ENCODE data around the gene LDLRAD3.
A peak's percentile ranks its signal among the peaks of the same experiment; 100 is the strongest.
"Not testable (repeated sequence)": the region's sequence is repeated elsewhere in the genome, so short reads cannot be mapped to it uniquely, and the experiment has no call there.

The LDLRAD3 gene, protein sequence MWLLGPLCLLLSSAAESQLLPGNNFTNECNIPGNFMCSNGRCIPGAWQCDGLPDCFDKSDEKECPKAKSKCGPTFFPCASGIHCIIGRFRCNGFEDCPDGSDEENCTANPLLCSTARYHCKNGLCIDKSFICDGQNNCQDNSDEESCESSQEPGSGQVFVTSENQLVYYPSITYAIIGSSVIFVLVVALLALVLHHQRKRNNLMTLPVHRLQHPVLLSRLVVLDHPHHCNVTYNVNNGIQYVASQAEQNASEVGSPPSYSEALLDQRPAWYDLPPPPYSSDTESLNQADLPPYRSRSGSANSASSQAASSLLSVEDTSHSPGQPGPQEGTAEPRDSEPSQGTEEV

DNA sequence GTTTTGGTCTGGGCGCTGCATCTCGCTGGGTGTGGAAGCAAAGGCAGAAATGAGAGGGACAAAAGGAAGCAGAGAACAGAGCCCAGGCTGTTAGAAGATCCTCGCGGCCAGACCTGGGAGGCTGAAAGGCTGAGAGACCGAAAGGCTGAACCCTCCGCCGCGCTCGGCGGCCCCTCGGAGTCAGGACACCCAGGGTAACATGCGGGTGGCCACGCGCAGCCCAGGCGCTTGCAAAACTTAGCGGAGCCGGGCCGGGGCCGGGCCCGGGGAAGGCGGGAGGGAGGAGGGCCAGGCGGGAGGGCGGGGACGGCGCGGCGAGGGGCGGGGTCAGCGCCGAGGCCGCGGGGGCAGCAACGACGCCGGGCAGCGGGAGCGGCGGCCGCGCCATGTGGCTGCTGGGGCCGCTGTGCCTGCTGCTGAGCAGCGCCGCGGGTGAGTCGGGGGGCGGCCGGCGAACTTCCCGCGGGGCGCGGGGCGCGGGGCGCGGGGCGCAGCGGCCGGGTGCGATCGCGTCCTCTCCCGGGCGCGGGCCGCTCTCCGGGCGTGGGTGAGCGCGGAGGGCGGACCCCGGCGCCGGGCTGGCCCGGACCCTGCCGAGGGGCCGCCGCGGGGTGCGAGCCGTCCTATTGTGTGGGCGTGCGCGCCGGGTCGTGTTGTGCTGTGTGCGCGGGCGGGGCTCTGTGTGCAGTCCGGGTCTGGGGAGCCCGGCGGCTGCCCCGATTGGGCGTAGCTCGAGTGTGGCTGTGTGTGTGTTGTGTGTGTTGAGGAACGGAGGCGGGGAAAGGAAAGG, at the start of gene LDLRAD3:
Gene LDLRAD3 (plus strand): TSS at position 350 of the 790 bp plus-strand sequence. CDS start 37 bp downstream, at position 387.
- DNase-seq, result peak; percentile 93

DNA sequence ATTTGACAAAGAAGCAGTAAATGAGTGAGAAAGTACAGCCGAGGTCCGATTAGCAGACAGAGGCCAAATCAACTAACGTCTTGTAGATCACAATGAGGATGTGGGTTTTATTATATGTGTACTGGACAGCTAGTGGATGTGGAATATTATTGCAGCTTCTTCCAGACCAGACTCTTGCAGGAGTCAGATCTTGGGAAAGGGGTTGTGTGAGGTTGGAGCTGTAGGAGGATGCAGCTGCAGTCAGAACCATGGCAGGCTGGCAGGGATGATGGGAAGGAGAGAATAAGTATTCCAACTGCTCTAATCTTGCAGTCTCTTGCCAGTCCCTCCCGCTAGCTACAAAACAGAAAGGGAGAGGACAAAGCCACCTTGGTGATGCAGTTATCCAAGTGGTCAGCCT, 46.8 kb upstream of the LDLRAD3 start:
- no peak for DNase-seq

DNA sequence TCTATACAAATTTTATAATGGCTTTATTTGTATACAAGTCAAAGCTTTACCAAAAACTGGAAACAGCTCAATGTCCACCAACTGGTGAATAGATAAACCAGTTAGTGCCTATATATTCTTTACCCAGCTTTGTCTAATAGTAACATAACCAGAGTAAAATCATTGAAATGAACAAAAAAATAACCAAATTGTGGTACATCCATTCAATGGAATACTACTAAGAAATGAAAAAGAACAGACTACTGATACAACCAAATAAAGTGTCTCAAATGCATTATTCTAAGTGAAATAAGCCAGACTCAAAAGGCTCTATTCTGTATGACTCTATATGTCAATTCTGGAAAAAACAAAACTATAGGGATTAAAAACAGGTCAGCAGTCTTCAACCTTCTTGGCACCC, 40.9 kb upstream of the LDLRAD3 start:
- no peak for DNase-seq

DNA sequence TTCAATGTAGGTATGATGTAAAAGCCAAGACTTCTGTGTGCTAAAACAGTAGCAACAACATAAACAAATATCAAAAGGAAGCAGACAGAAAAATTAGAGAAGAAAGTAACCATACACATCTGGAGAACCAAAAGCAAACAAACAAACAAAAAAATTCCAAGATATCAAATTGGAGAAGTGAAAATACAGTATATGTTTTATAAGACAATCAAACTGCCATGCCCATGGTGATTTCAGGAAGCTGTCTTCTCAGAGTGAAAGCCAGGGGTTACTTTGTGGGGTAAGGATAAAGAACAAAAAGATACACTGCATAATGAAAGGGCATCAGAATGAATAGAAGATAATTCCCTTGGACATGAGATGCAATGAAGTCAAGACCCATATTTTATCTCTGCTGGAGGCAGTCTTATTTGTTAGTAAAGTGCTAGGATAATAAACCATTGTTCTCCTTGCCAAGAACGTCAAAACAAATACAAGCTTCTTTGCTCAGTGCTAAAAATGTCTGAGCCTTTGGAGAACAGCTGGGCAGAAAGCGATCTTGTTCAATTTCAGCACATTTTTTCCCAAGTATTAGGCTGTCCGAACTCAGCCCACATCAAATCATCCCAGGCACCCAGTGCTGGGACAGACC, 38.1 kb upstream of the LDLRAD3 start:
- peak; percentile 40 for DNase-seq

DNA sequence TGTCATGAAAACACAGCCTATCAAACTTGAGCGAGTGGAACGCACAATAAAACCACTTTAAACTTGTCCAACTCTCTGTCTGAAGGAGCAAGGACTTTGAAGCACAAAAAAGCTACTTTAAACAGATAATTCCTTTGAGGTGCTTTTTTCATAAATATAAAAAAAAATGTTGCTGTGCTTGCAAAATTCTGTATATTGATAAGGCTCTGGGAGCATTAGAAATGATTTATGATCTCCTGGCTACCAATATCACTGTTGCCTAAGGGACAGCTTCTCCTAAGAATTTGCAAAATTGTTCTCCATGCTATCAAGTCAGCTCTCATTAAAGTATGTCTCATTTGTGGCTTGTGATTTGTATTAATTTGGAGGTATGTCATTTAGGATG, 37.6 kb upstream of the LDLRAD3 start:
- no peak for DNase-seq

DNA sequence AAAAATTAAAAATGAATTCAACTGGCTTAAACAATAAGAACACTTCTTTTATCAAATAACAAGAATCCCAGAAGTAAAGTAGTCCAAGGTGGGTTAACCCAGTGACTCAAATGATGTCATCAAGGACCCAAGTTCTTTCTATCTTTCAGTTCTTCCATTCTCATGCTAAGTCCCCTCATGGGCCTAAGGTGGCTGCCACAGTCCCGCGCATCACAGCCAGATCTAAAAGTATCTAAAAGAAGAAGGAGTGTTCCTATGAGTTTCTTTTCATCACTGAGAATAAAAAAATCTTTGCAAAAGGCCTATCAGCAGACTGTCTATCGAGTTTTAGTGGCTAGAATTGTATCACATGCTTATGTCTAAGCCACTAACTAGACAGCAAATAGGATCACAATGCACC, 37.2 kb upstream of the LDLRAD3 start:
- DNase-seq, result no peak

DNA sequence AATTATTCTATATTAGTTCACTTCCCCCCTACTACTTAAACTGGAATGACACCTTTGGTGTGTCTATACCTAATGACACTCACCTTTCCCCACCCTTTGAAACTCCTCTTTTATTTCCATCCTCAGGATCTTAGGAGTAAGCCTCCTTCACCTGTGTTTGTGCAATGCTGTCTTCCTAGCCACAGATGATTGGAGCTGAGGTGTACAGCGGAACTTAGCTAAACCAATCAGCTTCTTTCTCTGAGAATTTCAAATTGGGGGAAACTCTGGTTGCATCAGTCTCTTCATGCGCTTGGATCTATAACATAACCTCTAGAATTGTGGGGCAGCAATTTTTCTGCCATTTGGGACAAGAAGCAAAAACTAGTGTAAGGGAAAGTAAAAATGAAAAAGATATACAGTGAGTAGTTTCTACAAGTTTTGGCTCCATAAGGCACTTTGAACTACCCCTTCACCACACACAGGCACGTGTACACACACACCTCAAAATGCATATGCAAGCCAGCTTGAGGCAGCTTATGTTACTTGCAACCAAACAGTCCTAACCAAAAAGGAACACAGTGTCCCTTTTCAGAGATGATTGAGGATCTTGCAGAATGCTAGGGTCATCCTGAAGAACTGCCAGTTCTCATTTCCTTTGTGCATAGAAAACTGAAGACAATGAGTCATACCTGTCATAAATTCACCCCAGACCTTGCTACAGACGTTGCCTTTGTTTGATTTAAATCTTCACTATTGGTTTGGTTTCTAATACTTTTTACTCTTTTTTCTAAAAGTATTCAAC, 36.0 kb upstream of the LDLRAD3 start:
- no peak for DNase-seq

DNA sequence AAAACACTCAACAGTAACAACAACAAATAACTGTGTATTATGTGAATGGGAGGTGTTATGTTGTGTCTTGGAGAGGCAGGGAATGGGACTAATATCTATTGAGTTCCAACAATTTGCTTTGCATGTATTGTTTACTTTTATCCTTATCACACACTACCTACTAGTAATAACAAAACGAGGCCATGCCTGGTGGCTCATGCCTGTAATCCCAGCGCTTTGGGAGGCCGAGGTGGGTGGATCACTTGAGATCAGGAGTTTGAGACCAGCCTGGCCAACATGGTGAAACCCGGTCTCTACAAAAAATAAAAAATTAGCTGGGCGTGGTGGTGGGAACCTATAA, 35.5 kb upstream of the LDLRAD3 start:
- DNase-seq, result not testable (repeated sequence)

DNA sequence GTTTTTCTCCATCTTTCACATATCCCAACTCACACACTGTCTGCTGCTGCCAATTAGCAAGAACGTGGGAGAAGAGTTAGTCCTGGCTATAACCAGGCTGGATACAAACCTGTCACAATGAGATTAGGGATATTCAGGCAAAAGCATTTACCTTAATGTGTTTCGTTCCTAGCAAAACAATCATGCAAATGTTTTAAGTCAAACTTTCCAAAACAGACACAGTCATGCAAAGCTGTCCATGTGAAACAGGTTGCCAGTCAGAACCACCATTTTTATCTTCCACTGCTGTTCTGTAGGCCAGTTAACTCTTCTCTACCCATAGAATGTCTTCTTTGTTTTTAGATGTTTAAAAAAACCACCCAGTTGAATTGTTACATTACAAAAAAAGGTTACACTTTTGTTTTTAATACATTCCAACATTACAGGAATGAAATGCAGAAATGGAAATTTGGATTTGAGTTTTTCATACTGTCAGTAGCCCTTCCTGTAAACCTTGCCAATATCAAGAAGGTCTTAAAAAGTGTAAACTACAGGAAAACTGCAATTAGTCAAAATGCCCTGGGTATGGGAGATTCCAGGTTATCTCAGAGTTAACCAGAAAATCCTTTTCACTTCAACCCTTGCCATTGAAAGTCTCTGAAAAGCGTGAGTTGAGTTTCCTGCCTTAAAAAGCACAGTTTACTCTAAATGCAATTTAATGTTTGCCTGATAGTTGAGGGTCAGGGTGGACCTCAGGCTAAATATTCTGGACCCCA, 34.2 kb upstream of the LDLRAD3 start:
- DNase-seq, result no peak

DNA sequence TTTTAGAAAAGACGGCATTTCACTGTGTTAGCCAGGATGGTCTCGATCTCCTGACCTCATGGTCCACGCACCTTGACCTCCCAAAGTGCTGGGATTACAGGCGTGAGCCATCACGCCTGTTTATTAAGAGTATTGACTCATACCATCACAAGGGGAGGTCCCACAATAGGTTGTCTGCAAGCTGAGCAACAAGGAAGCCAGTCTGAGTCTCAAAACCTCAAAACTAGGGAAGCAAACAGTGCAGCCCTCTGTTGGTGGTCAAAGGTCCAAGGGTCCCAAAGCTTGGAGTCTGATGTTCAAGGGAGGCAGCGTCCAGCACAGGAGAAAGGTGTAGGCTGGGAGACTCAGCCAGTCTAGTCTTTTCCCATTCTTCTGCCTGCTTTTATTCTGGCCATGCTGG, 32.8 kb upstream of the LDLRAD3 start:
- no peak for DNase-seq

DNA sequence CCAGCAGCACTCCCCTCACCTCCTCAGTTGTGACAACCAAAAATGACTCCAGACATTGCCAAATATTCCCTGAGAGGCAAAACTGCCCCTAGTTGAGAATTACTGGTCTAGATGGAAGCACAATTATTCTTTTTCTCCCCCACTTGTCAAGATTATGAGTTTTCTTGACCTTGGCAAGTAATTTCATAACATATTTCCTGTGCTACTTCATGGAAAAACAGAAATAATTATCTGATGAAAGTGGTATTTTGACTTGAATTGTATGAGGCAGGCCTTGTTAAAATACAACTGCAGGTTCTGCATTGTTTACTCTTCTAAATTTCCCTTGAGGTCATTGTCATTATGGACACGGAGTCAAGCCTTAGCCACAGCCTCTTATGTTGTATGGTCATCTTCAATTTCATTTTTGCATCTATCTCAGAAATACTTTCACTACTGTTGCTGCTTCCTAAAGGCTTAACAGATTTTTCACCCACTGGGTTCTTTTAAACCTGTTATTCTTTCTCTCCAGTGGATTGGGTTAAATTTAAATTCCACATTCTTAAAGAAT, 32.2 kb upstream of the LDLRAD3 start:
- no peak for DNase-seq

DNA sequence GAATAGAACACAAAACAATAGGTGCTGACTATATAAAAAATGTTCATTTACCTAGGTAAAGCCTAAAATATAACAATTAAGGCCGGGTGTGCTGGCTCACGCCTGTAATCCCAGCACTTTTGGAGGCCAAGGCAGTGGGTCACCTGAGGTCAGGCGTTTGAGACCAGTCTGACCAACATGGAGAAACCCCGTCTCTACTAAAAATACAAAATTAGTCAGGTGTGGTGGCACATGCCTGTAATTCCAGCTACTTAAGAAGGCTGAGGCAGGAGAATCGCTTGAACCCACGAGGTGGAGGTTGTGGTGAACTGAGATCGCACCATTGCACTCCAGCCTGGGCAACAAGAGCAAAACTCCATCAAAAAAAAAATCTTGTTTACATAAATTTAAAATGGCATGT, 31.4 kb upstream of the LDLRAD3 start:
- DNase-seq, result not testable (repeated sequence)

DNA sequence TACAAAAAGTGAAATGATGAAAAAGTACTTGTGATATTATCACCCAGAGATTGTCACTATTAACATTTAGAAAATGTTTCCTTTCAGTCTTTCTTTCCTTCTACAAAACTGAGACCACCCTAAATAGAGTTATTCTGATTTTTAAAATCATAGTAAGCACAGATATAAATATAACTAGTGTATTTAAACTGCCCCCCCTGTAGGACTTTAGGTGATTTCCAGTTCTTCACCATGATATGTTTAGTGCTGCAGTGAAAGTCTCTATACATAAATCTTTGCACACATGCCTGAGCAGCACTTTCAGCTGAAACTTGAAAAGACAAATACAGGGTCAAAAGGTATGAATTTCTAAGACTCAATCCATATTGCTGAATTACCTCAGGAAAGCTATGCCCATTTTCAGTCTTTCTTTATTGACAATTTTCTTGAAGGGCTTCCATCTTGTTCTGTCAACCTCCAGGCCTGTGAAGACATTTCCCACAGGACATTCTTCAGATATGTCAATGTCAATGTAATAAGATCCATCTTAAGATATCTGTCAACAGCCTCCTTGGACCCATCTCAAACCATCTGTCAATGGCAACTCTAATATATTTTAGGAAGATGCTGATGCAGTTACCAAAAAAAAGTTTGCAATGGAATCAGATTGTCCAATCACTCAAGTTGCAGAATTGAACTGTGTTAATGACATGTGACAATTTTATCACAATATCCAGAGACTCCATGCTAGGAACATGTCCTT, 30.8 kb upstream of the LDLRAD3 start:
- no peak for DNase-seq

DNA sequence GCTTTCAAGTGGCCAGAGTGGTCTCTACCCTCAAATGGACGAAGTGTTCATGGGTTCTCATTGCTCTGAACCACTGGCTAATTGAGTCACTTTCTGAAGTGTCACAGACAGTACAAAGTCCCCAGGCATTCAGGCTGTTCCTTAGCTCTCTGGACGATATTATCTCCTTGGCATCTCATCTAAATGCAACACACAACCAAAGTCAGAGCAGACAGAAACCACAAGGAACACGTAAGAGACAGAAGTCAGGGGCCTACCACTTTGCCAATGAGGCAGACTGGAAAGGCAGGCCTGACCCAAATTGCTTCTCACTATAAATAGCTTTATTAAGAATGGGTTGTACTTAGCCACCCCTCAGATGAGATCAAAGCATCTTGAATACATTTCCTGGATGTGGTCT, 29.0 kb upstream of the LDLRAD3 start:
- no peak for DNase-seq

DNA sequence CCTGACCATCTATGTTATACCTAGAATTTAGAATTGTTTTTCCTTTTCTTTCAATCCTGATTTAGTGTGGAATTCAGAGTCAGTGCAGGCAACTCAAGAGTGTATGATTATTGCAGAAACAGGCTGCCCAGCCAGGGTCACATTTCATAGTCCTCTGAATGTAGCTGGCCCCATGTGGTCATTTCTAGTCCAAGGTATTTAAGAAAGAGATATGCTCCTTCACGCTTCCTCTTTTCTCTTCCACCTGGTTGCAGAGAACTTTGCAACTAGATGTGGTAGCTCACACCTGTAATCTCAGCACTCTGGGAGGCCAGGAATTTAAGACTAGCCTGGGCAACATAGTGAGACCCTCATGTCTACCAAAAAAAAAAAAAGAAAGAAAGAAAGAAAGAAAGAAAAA, 27.6 kb upstream of the LDLRAD3 start:
- DNase-seq, result no peak

DNA sequence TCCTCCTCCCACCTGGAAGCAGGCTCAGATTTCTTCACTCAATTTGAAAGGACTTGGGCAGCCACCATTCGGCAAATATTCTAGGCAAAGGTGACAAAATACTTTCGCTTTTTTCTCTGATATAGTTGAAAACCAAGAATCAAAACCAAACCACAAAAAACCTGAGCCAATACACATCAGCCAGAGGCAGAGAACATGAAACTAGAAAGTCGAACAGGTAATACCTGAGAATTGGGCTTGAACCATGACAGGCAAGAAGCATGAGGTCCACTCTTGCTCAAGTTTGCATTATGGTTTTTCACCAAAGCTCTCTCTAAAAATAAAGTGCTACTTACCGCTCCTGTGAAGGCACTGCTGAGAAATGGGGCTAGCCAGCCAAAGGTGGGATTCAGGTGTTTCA, 26.2 kb upstream of the LDLRAD3 start:
- DNase-seq, result no peak

DNA sequence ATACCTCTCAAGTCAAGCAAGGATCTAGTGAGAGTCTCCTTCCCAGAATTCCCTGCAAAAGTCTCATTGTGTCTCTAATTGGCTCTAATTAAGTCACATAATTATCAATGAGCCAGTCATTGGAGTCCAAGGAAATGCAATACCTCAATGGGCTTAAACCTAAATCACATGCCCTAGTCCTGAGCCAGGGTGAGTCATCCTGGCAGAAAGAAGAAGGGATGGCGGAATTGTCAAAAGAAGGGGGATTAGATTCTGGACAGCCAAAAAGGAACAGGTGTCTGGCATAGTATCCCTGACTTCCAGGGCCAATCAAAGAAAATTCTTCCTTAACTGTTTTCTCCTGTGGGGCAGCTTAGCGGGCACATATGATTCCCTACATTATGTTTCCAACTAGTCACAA, 25.1 kb upstream of the LDLRAD3 start:
- no peak for DNase-seq

DNA sequence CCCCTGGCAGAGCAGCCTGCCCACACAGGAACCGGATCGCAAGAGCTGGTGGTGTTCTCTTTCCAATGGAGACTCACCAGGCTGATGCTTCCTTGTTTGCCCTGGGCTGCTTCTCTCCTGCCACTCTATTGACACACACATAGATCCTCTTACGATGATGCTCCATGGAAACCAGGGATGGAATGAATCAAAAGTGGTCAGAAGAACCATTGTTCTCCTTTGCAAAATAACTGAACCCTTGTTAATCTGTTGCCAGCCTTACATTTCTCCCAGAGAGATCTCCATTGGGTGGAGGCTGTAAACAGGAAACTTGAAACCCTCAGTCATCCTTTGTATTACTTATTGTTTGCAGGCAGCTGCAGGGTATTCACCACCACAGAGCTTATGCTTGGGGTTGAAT, 24.6 kb upstream of the LDLRAD3 start:
- peak; percentile 58 for DNase-seq

DNA sequence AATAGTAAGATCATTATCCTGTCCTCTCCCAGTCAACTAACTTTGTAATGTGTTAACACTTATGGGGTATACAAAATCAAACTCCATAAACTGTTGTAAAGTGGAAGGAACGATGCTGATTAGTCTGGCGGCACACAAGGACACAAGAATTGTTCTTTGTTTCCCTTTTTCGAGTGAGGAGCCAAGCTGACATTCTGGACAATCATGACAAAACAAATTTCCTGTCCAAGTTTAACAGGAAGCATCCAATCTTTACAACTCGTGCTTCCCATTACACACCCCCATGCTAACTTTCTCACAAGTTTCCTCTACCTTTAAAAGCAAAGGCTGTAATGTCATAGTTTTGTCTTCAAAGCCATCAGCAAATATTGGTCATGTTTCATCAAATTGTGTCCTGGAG, 20.4 kb upstream of the LDLRAD3 start:
- DNase-seq, result no peak

DNA sequence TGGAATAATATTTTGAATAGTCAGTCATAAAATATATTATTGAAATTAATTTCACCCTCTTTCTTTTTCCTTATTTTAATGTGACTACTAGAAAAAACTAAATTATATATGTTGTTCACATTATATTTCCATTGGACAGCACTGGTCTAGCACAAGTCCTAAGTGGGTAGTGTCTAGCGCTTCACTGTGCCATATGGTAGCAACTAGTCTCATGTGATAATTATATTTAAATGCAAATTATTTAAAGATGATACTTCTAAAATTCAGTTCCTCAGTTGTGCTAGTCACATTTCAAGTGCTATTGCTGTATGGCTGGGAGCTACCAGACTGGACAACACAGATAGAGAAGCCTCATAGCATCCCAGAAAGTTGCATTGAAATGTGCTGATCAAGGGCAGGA, 19.1 kb upstream of the LDLRAD3 start:
- DNase-seq, result no peak

DNA sequence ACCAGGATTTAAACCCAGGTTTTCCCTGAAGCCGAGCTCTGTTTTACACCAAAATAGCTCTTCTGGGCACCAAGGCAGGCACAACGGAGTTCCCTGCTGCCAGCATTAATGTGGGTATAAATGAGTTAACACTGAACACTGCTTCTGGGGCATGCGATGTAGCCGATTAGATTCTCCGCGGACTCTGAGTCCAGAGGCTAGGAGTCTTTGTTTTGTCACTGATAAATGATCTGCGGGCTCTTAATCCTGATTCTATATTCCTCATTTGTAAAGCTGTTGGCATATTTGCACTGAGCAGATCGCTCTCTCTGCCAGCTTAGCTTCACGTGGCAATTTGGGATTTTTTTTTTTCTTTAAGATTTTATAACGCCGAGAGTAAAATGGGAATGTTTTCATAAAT, 16.8 kb upstream of the LDLRAD3 start:
- no peak for DNase-seq

All from eye (tissue), 1 donor.